Prostate gland (tissue), 2 donors: ENCODE results near the gene TM9SF4.

Source experiments
- CTCF ChIP-seq, 4 experiments: fragments of 200-600 bp in 2 of 4; fragments of 450-650 bp in 2 of 4; sonication (generic) in 2 of 4; IDR thresholded peaks; 1 replicate in 3 of 4; 2 replicates in 1 of 4; pipeline ENCODE4 v1.5.1; 2016 to 2019; ENCODE audit warnings: antibody characterized with exemption in 4 of 4, mild to moderate bottlenecking in 2 of 4, moderate library complexity in 2 of 4
- POLR2A ChIP-seq: fragments of 450-650 bp; IDR thresholded peaks from one replicate; pipeline ENCODE4 v1.6.1; 2016; ENCODE audit warnings: antibody characterized with exemption, mild to moderate bottlenecking

GRCh38 chr20:32208499-32209154 lies 99.1 kb downstream of the TM9SF4 start:
- TF ChIP-seq CTCF (IDR thresholded peaks at IDR 0.05), result no peak
- TF ChIP-seq POLR2A, result no peak
